ENCODE data around the gene DNAJA3. TPM values are rescaled to one million over a fixed set of nuclear protein-coding genes. Genes with fewer than 3 reads are reported as not detected.

DNAJA3 gene
- total RNA-seq, 1 experiment from 2014 or later, result 93.1 TPM

DNA sequence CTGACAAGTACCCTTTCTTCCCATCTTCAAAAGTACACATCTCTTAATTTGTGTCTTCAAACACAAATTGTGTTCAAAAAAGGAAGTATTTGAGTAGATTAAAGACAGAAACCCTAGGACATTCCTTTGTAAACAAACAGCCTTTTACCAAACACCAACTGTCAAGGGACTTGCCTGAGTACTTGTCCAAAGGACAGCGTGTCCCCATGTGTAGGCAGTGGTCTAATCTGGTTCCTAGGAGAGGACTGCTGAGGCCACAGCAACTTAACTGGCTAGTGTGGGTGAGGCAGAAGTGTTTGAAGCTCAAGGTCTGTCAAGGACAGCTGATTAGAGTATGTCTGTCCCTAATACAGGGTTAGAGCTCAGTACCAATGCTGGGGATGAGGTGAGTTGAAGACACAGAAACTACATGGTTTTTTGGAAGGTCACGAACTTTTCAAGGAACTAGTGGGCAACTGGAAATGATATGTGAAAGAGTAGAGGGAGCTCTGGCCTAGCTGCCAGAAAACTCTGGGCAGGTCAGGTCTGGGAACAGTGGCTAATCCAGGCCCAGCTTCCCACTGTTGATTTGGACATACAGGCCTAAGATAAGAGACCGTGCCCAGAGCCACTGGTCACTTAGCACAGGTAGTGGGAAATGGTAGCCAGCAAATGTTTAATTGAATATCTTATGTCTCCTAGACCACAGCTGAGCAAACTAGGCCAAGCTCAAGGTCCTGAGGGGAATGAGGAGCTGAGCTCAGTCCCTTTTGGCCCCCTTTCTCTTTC, 60.6 kb downstream of the DNAJA3 start:
- intact Hi-C loops (cut with micrococcal nuclease; ENCODE audit: unreplicated experiment), result no loop called here
- BruUV-seq (replicated peaks), result no TSS peak
- peaks cover 43% of the 10 kb centered on the region for H3K36me3 Mint-ChIP-seq (ENCODE audit: insufficient read depth, unreplicated experiment)
- no peak overlapping the region for H3K4me3 Mint-ChIP-seq (ENCODE audit: low read depth, unreplicated experiment)
- TF ChIP-seq, protein P1, sequence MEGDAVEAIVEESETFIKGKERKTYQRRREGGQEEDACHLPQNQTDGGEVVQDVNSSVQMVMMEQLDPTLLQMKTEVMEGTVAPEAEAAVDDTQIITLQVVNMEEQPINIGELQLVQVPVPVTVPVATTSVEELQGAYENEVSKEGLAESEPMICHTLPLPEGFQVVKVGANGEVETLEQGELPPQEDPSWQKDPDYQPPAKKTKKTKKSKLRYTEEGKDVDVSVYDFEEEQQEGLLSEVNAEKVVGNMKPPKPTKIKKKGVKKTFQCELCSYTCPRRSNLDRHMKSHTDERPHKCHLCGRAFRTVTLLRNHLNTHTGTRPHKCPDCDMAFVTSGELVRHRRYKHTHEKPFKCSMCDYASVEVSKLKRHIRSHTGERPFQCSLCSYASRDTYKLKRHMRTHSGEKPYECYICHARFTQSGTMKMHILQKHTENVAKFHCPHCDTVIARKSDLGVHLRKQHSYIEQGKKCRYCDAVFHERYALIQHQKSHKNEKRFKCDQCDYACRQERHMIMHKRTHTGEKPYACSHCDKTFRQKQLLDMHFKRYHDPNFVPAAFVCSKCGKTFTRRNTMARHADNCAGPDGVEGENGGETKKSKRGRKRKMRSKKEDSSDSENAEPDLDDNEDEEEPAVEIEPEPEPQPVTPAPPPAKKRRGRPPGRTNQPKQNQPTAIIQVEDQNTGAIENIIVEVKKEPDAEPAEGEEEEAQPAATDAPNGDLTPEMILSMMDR (IDR thresholded peaks at IDR 0.05; ENCODE audit: unreplicated experiment), result no peak
- no peaks in the 10 kb centered on the region for H3K27me3 Mint-ChIP-seq (ENCODE audit: unreplicated experiment)
- H3K4me1 Mint-ChIP-seq (ENCODE audit: low read depth, unreplicated experiment), result peaks cover 54% of the 10 kb centered on the region
- CTCF ChIA-PET, result interaction anchor here (1.0 to 2.2 kb wide), 4 partner anchors 8 to 14 kb away, joined by 3 to 7 read pairs (median 4); partner anchors contain the start of gene HMOX2
- H3K9me3 Mint-ChIP-seq (ENCODE audit: low read depth, unreplicated experiment), result no peaks in the 10 kb centered on the region
- H3K27ac Mint-ChIP-seq (ENCODE audit: unreplicated experiment), result no peak overlapping the region
- DNase-seq, result no peak

DNA sequence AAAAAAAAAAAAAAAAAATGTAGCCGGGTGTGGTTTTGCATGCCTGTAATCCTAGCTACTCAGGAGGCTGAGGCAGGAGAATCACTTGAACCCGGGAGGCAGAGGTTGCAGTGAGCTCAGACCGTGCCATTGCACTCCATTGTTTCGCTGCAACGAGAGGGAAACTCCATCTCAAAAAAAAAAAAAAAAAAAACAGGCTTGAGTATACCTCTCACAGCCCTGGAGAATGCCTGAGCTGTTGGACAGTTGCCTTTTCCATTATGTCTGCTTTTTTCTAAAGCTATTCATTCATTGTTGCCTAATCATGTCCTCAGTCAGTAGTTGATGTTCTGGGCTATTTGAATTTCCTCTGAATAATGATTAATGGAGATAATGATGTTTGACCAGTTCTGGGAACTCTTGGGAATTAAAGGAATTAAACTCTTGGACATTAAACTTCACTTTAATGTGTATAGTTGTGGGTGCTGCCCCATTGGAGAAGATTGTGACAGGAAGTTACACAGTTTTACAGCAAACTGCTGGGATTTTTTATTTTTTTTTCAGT, 62.4 kb downstream of the DNAJA3 start:
- intact Hi-C loops (cut with micrococcal nuclease; ENCODE audit: unreplicated experiment), result no loop called here
- no peaks in the 10 kb centered on the region for H3K27me3 Mint-ChIP-seq (ENCODE audit: unreplicated experiment)
- CTCF ChIA-PET, result interaction anchor here (0.6 to 2.2 kb wide), 11 partner anchors 10 to 1729 kb away, joined by 3 to 14 read pairs (median 4); partner anchors contain the start of genes C16orf96, HMOX2 and ZNF213

GRCh38 chr16:4488499-4488967, 62.9 kb downstream of the DNAJA3 start:
- H3K4me1 Mint-ChIP-seq (ENCODE audit: low read depth, unreplicated experiment), result peaks cover 52% of the 10 kb centered on the region
- H3K4me3 Mint-ChIP-seq (ENCODE audit: low read depth, unreplicated experiment), result no peak overlapping the region
- no peak overlapping the region for H3K27ac Mint-ChIP-seq (ENCODE audit: unreplicated experiment)
- H3K27me3 Mint-ChIP-seq (ENCODE audit: unreplicated experiment), result no peaks in the 10 kb centered on the region
- TF ChIP-seq, protein P1 (IDR thresholded peaks at IDR 0.05; ENCODE audit: unreplicated experiment), result no peak
- DNase-seq, result no peak
- peaks cover 31% of the 10 kb centered on the region for H3K36me3 Mint-ChIP-seq (ENCODE audit: insufficient read depth, unreplicated experiment)
- CTCF ChIA-PET, result interaction anchor here (0.6 to 2.2 kb wide), 10 partner anchors 10 to 1728 kb away, joined by 3 to 14 read pairs (median 4); partner anchors contain the start of genes C16orf96, HMOX2 and ZNF213
- intact Hi-C loops (cut with micrococcal nuclease; ENCODE audit: unreplicated experiment), result no loop called here
- no peaks in the 10 kb centered on the region for H3K9me3 Mint-ChIP-seq (ENCODE audit: low read depth, unreplicated experiment)
- no TSS peak for BruUV-seq (replicated peaks)

More for the DNA sequence above, 62.4 kb downstream of the DNAJA3 start:
- TF ChIP-seq, protein P1 (IDR thresholded peaks at IDR 0.05; ENCODE audit: unreplicated experiment), result no peak
- peaks cover 47% of the 10 kb centered on the region for H3K4me1 Mint-ChIP-seq (ENCODE audit: low read depth, unreplicated experiment)
- H3K27ac Mint-ChIP-seq (ENCODE audit: unreplicated experiment), result no peak overlapping the region
- no peak for DNase-seq
- H3K4me3 Mint-ChIP-seq (ENCODE audit: low read depth, unreplicated experiment), result no peak overlapping the region
- no peaks in the 10 kb centered on the region for H3K9me3 Mint-ChIP-seq (ENCODE audit: low read depth, unreplicated experiment)
- H3K36me3 Mint-ChIP-seq (ENCODE audit: insufficient read depth, unreplicated experiment), result peaks cover 35% of the 10 kb centered on the region
- no TSS peak for BruUV-seq (replicated peaks)

DNA sequence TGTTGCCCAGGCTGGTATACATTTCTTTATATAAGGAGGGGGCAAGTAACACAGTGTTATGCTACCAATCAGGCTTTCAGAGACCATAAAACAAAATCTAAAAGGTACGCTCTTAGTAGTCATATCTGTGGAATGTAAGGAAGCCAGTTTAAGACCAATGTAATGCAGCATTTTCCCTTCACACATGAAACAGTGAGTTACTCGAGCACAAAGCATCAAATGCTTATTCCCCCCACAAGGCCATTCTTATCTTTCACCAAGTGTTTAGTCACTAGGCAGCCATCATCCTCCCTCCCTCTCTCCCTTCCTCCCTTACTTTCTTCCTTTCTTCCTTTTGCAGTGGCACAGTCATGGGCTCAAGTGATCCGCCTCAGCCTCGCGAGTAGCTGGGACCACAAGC, 63.4 kb downstream of the DNAJA3 start:
- CTCF ChIA-PET, result interaction anchor here (0.6 to 1.0 kb wide), 2 partner anchors 10 to 1267 kb away, joined by 3 read pairs; no protein-coding TSS in a partner anchor

More for the DNA sequence above, 63.4 kb downstream of the DNAJA3 start:
- no TSS peak for BruUV-seq (replicated peaks)
- Mint-ChIP-seq H3K27ac (ENCODE audit: unreplicated experiment) (no peak overlapping the region), H3K27me3 (ENCODE audit: unreplicated experiment) (no peaks in the 10 kb centered on the region), H3K36me3 (ENCODE audit: insufficient read depth, unreplicated experiment) (peaks cover 26% of the 10 kb centered on the region), H3K4me1 (ENCODE audit: low read depth, unreplicated experiment) (peaks cover 54% of the 10 kb centered on the region), H3K9me3 (ENCODE audit: low read depth, unreplicated experiment) (no peaks in the 10 kb centered on the region), H3K4me3 (ENCODE audit: low read depth, unreplicated experiment) (no peak overlapping the region)
- TF ChIP-seq, protein P1 (IDR thresholded peaks at IDR 0.05; ENCODE audit: unreplicated experiment), result no peak
- no peak for DNase-seq
- intact Hi-C loops (cut with micrococcal nuclease; ENCODE audit: unreplicated experiment), result no loop called here
